PFSK-1 (cell line): ENCODE measurements around the gene EPM2A.

ENCODE experiments used
- FOXP2 ChIP-seq: optimal IDR thresholded peaks from 2 replicates; pipeline ENCODE3; 2011; ENCODE audit warnings: borderline replicate concordance, control low read depth, inconsistent platforms; ENCODE audit not compliant: insufficient read depth; ENCODE audit errors: extremely low read length, extremely low read depth
- POLR2AphosphoS5 ChIP-seq: IDR thresholded peaks from 2 replicates; pipeline ENCODE4 v1.6.1; 2012; ENCODE audit warnings: low read depth, mild to moderate bottlenecking, control low read depth, low read length, moderate library complexity
- SIN3A ChIP-seq: IDR thresholded peaks from 2 replicates; pipeline ENCODE4 v1.6.1; 2012; ENCODE audit warnings: mild to moderate bottlenecking, low read length, moderate library complexity, borderline replicate concordance; ENCODE audit not compliant: insufficient read depth
- TAF1 ChIP-seq: IDR thresholded peaks from 2 replicates; pipeline ENCODE4 v1.6.1; 2012; ENCODE audit warnings: low read length, control low read depth, borderline replicate concordance; ENCODE audit not compliant: insufficient read depth
- TF ChIP-seq, protein P1 (sequence below), 2 experiments: IDR thresholded peaks; 2 replicates each; pipeline versions ENCODE4 v1.6.1 to v1.8.0; 2011 to 2012; ENCODE audit warnings: low read depth in 2 of 2, low read length in 2 of 2, control low read depth in 1 of 2, inconsistent platforms in 1 of 2, mild to moderate bottlenecking in 1 of 2, moderate library complexity in 1 of 2; ENCODE audit not compliant: insufficient read depth in 1 of 2

Gene EPM2A

GRCh38 chr6:145763742-145764141 is 28.4 kb upstream of the EPM2A start:
- no peak for TF ChIP-seq TAF1
- TF ChIP-seq, protein P1, sequence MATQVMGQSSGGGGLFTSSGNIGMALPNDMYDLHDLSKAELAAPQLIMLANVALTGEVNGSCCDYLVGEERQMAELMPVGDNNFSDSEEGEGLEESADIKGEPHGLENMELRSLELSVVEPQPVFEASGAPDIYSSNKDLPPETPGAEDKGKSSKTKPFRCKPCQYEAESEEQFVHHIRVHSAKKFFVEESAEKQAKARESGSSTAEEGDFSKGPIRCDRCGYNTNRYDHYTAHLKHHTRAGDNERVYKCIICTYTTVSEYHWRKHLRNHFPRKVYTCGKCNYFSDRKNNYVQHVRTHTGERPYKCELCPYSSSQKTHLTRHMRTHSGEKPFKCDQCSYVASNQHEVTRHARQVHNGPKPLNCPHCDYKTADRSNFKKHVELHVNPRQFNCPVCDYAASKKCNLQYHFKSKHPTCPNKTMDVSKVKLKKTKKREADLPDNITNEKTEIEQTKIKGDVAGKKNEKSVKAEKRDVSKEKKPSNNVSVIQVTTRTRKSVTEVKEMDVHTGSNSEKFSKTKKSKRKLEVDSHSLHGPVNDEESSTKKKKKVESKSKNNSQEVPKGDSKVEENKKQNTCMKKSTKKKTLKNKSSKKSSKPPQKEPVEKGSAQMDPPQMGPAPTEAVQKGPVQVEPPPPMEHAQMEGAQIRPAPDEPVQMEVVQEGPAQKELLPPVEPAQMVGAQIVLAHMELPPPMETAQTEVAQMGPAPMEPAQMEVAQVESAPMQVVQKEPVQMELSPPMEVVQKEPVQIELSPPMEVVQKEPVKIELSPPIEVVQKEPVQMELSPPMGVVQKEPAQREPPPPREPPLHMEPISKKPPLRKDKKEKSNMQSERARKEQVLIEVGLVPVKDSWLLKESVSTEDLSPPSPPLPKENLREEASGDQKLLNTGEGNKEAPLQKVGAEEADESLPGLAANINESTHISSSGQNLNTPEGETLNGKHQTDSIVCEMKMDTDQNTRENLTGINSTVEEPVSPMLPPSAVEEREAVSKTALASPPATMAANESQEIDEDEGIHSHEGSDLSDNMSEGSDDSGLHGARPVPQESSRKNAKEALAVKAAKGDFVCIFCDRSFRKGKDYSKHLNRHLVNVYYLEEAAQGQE (IDR thresholded peaks at IDR 0.05; ENCODE audit: insufficient read depth in 1 of 2, low read depth in 2 of 2, low read length in 2 of 2): no peak
- no peak for TF ChIP-seq POLR2AphosphoS5
- no peak for TF ChIP-seq FOXP2
- TF ChIP-seq SIN3A: no peak

DNA sequence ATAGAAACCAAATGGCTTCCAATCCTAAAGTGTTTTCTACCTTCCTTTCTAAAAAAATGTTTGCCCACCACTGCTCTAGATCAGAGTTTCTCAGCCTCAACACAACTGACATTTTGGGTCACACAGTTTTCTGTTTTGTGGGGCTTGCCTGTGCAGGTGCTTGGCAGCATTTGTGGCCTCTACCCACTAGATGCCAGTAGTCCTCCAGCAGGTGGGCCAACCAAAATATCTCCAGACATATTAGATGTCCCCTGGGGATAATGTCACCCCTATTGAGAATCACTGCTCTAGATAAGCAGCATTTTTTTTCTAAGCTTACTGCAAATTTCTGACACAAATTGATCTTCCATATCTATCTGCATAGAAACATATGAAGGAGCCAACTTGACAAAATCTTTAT is 26.3 kb upstream of the EPM2A start:
- TF ChIP-seq TAF1: no peak
- TF ChIP-seq POLR2AphosphoS5: no peak

- TF ChIP-seq POLR2AphosphoS5 (no peak), SIN3A (no peak), TAF1 (no peak), FOXP2 (no peak)
- TF ChIP-seq, protein P1 (IDR thresholded peaks at IDR 0.05; ENCODE audit: insufficient read depth in 1 of 2, low read depth in 2 of 2, low read length in 2 of 2): no peak
Observed at GRCh38 chr6:145758113-145758512, 22.8 kb upstream of the EPM2A start.

- TF ChIP-seq FOXP2 (no peak), POLR2AphosphoS5 (no peak), SIN3A (no peak), TAF1 (no peak)
- TF ChIP-seq, protein P1 (IDR thresholded peaks at IDR 0.05; ENCODE audit: insufficient read depth in 1 of 2, low read depth in 2 of 2, low read length in 2 of 2): no peak
Observed at GRCh38 chr6:145756170-145756662, 20.9 kb upstream of the EPM2A start.

DNA sequence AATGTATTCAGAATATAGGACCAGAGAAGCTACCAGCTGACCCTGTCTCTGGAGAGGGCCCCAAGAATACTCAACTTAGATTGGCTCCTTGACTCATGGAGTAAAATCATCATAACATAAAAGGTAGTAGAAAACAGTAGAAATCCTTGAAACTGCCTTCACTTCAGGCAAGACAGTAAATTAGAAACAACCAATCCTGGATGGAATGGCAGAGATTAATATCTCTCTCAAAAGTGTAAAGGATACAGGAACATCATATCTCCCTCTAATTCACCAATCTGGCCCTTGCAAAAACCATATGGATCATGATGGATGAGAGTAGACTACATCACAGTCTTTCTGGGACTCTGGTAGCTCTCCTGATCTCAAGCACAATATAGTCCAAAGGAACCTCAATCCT is 20.4 kb upstream of the EPM2A start:
- TF ChIP-seq SIN3A: no peak
- no peak for TF ChIP-seq TAF1
- TF ChIP-seq POLR2AphosphoS5: no peak
- no peak for TF ChIP-seq FOXP2
- TF ChIP-seq, protein P1 (IDR thresholded peaks at IDR 0.05; ENCODE audit: insufficient read depth in 1 of 2, low read depth in 2 of 2, low read length in 2 of 2): no peak
